Endodermal cell (in vitro differentiated cells): ENCODE data around the gene AAK1. TPM values are rescaled to one million over a fixed set of nuclear protein-coding genes. Genes with fewer than 3 reads are reported as not detected.

ENCODE experiments used
- DNase-seq: peaks from one replicate; pipeline ENCODE4 v3.0.0-alpha.2; 2017
- H3K27ac ChIP-seq: 2 replicates; pipeline ENCODE4 v1.5.1; 2013; ENCODE audit warnings: mild to moderate bottlenecking, low read depth, low read length, moderate library complexity
- H3K27me3 ChIP-seq: 2 replicates; pipeline ENCODE4 v1.6.1; 2013; ENCODE audit warnings: mild to moderate bottlenecking, low read length, moderate library complexity; ENCODE audit not compliant: insufficient read depth, control insufficient read depth, poor library complexity, severe bottlenecking
- H3K36me3 ChIP-seq: 2 replicates; pipeline ENCODE4 v1.7.0; 2013; ENCODE audit warnings: mild to moderate bottlenecking, low read length, moderate library complexity; ENCODE audit not compliant: control insufficient read depth, insufficient read depth
- H3K4me1 ChIP-seq: one replicate; pipeline ENCODE4 v1.7.0; 2013; ENCODE audit warnings: low read length; ENCODE audit not compliant: control insufficient read depth, insufficient read depth
- H3K4me3 ChIP-seq: 2 replicates; pipeline ENCODE4 v1.5.1; 2013; ENCODE audit warnings: mild to moderate bottlenecking, low read length, moderate library complexity
- H3K9ac ChIP-seq: 2 replicates; pipeline ENCODE4 v1.6.1; 2013; ENCODE audit warnings: mild to moderate bottlenecking, low read length, moderate library complexity; ENCODE audit not compliant: poor library complexity, severe bottlenecking; ENCODE audit errors: extremely low read depth
- H3K9me3 ChIP-seq: 2 replicates; pipeline ENCODE4 v1.6.1; 2013; ENCODE audit warnings: mild to moderate bottlenecking, low read length, moderate library complexity; ENCODE audit not compliant: control insufficient read depth
- H3K27ac Mint-ChIP-seq: 2 replicates; pipeline ENCODE4 v1.8.0; 2020; ENCODE audit warnings: mixed read lengths
- H3K27me3 Mint-ChIP-seq: 2 replicates; pipeline ENCODE4 v1.8.0; 2021; ENCODE audit warnings: mild to moderate bottlenecking, mixed read lengths; ENCODE audit not compliant: insufficient read depth
- H3K36me3 Mint-ChIP-seq: 2 replicates; pipeline ENCODE4 v1.8.0; 2020; ENCODE audit warnings: low read depth, mixed read lengths
- H3K4me1 Mint-ChIP-seq: 2 replicates; pipeline ENCODE4 v1.8.0; 2020; ENCODE audit warnings: mixed read lengths
- H3K4me3 Mint-ChIP-seq: 2 replicates; pipeline ENCODE4 v1.8.0; 2020; ENCODE audit warnings: mild to moderate bottlenecking, moderate library complexity, mixed read lengths
- H3K9me3 Mint-ChIP-seq: 2 replicates; pipeline ENCODE4 v1.8.0; 2020; ENCODE audit warnings: mild to moderate bottlenecking, mixed read lengths
- WGBS, 2 experiments: methylation state at CpG; one replicate each; pipeline versions ENCODE4 v1.1.5 to v1.1.7; 2013; ENCODE audit warnings: missing lambda C conversion rate in 2 of 2, mixed read lengths in 1 of 2; ENCODE audit not compliant: insufficient coverage in 1 of 2, insufficient read length in 1 of 2; 5-methylcytosine and 5-hydroxymethylcytosine counted together
- total RNA-seq, 2 donors: library from RNA; stranded (reverse); fragmentation: NEBNext Ultra II Directional in 1 of 2; extraction: Animal tissue kit (Norgen Biotek cat#: 25700) in 1 of 2; gene quantifications; 2 replicates in 1 of 2; 3 replicates in 1 of 2; pipeline ENCODE4 v1.2.1, GENCODE V29; 2021
- TF ChIP-seq, protein P1 (sequence below): fragments of 200-600 bp; sonication (generic); conservative IDR thresholded peaks from 2 replicates; pipeline ENCODE4 v1.5.0; 2021; ENCODE audit warnings: antibody characterized with exemption, mild to moderate bottlenecking

AAK1 gene
- total RNA-seq, 2 donors from 2014 or later, result 29.2 to 34.7 TPM

DNA sequence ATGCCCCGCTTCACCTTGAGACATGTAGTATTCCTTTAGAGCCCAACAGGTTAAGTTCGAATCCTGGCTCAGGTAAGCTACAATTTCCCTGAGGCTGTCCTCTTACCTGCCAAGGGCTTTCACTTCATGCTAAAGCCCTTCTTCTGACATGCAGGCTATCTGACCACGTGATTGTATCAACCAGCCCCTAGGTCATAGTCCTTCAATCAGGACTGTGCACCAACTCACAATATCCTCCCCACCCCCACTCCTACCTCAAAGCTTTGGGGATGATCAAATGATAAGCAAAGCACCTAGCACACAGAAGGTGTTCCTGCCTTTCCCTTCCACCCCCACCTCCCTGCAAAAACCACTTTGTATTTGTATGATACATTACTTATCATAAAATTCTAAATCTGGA, 78.9 kb downstream of the AAK1 start:
- H3K36me3 Mint-ChIP-seq, result no peaks in the 10 kb centered on the region
- no peak overlapping the region for H3K4me3 Mint-ChIP-seq
- no peaks in the 10 kb centered on the region for H3K9me3 ChIP-seq
- no peak overlapping the region for H3K27ac Mint-ChIP-seq
- peaks cover 2% of the 10 kb centered on the region for H3K4me1 ChIP-seq
- peaks cover 25% of the 10 kb centered on the region for H3K4me1 Mint-ChIP-seq
- H3K27me3 Mint-ChIP-seq, result no peaks in the 10 kb centered on the region
- 64 to 95% methylated on average over 2 to 3 of the region's 3 CpGs for WGBS, 2 experiments
- H3K27me3 ChIP-seq, result no peaks in the 10 kb centered on the region
- no peak for DNase-seq
- H3K9ac ChIP-seq, result no peak overlapping the region
- H3K4me3 ChIP-seq, result no peak overlapping the region
- TF ChIP-seq, protein P1, sequence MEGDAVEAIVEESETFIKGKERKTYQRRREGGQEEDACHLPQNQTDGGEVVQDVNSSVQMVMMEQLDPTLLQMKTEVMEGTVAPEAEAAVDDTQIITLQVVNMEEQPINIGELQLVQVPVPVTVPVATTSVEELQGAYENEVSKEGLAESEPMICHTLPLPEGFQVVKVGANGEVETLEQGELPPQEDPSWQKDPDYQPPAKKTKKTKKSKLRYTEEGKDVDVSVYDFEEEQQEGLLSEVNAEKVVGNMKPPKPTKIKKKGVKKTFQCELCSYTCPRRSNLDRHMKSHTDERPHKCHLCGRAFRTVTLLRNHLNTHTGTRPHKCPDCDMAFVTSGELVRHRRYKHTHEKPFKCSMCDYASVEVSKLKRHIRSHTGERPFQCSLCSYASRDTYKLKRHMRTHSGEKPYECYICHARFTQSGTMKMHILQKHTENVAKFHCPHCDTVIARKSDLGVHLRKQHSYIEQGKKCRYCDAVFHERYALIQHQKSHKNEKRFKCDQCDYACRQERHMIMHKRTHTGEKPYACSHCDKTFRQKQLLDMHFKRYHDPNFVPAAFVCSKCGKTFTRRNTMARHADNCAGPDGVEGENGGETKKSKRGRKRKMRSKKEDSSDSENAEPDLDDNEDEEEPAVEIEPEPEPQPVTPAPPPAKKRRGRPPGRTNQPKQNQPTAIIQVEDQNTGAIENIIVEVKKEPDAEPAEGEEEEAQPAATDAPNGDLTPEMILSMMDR, result no peak
- H3K36me3 ChIP-seq, result no peaks in the 10 kb centered on the region
- no peaks in the 10 kb centered on the region for H3K9me3 Mint-ChIP-seq
- H3K27ac ChIP-seq, result no peak overlapping the region

DNA sequence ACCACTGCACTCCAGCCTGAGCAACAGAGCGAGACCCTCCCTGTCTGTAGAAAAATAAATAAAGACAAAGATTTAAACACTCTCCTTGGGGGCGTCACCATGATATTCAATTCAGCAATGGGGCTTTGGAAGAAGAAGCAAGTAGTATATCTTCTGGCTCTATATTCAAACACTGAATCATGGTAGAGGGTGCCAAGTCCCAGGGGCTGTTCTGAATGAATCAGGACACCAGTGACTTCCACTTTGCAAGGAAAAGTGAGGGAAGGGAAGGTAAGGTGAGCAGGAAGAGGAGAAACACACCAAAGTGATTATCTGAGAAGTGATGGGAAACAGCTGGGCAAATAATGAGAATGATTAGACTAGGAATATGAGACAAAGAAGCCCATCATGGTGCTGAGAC, 80.5 kb downstream of the AAK1 start:
- Mint-ChIP-seq H3K36me3 (no peaks in the 10 kb centered on the region), H3K4me3 (no peak overlapping the region), H3K27me3 (no peaks in the 10 kb centered on the region), H3K4me1 (peaks cover 26% of the 10 kb centered on the region), H3K27ac (no peak overlapping the region), H3K9me3 (no peaks in the 10 kb centered on the region)
- no peaks in the 10 kb centered on the region for H3K36me3 ChIP-seq
- H3K4me3 ChIP-seq, result no peak overlapping the region
- WGBS, 2 experiments, result 95 to 100% methylated on average over 2 of the region's 2 CpGs
- DNase-seq, result no peak
- H3K9me3 ChIP-seq, result no peaks in the 10 kb centered on the region
- no peak overlapping the region for H3K9ac ChIP-seq
- H3K27ac ChIP-seq, result no peak overlapping the region
- TF ChIP-seq, protein P1, result no peak
- peaks cover 2% of the 10 kb centered on the region for H3K4me1 ChIP-seq
- no peaks in the 10 kb centered on the region for H3K27me3 ChIP-seq

DNA sequence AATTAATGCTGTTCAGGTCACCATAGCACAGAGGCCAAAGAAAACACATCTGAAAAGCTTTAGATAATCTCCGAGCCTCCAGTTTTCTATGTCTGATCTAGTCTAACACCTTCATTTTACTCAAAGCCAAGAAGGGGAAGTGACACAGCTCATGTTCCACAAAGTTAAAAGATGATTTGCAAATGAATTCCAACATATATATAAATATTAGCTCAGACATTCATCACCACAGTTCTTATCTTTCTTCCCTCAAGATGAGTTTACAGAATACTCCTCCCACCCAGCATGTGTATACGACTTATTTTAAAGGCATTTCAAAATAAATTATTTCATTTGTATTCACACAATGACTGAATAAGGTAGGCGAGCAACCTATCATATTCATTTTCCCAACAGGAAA, 82.4 kb downstream of the AAK1 start:
- Mint-ChIP-seq H3K36me3 (no peaks in the 10 kb centered on the region), H3K9me3 (no peaks in the 10 kb centered on the region)

More for the DNA sequence above, 82.4 kb downstream of the AAK1 start:
- Histone ChIP-seq H3K9me3 (no peaks in the 10 kb centered on the region), H3K4me3 (no peak overlapping the region), H3K27ac (no peak overlapping the region), H3K36me3 (peaks cover 6% of the 10 kb centered on the region), H3K27me3 (no peaks in the 10 kb centered on the region), H3K4me1 (peaks cover 2% of the 10 kb centered on the region), H3K9ac (no peak overlapping the region)
- Mint-ChIP-seq H3K4me1 (peaks cover 22% of the 10 kb centered on the region), H3K27me3 (no peaks in the 10 kb centered on the region), H3K27ac (no peak overlapping the region), H3K4me3 (no peak overlapping the region)
- WGBS, 2 experiments, result 60 to 100% methylated on average over 1 to 3 of the region's 3 CpGs
- TF ChIP-seq, protein P1, result no peak
- no peak for DNase-seq
